Measurements from ENCODE around the gene ZNF610.

DNA sequence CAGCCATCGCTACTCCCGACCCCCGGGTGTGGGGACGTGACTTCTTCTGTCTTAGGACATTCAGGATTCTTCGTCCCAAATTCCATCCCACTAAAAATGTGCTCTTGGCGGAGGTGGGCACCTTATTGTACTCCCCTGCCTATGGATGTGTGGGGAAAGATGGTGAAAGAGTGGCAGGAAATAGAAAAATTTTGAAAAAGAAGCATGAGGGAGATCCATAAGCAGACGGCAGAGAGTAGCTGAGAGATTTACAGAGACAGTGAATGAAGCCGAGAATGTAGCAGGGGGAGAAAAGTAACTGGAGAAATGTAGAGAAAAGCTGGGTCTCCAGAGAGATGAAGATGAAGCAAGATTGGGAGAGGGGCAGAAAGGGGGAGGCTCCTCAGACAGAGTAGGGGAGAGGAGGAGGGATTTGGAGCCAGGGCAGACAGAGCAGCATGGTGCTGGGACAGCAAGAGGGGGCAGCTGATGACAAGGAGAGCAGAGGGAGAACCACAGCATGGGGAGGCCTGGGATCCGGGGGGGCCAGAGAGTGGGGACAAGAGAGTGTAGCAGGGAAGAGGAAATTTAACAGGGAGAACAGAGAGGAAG lies 843 bp downstream of the ZNF610 start:
- TF ChIP-seq, protein P1, sequence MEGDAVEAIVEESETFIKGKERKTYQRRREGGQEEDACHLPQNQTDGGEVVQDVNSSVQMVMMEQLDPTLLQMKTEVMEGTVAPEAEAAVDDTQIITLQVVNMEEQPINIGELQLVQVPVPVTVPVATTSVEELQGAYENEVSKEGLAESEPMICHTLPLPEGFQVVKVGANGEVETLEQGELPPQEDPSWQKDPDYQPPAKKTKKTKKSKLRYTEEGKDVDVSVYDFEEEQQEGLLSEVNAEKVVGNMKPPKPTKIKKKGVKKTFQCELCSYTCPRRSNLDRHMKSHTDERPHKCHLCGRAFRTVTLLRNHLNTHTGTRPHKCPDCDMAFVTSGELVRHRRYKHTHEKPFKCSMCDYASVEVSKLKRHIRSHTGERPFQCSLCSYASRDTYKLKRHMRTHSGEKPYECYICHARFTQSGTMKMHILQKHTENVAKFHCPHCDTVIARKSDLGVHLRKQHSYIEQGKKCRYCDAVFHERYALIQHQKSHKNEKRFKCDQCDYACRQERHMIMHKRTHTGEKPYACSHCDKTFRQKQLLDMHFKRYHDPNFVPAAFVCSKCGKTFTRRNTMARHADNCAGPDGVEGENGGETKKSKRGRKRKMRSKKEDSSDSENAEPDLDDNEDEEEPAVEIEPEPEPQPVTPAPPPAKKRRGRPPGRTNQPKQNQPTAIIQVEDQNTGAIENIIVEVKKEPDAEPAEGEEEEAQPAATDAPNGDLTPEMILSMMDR (IDR thresholded peaks at IDR 0.05; ENCODE audit: low read depth, low read length): no peak
- TF ChIP-seq EZH2phosphoT487 (IDR thresholded peaks at IDR 0.05; ENCODE audit: low read depth): no peak
